Activated CD4-positive, alpha-beta T cell treated with anti-CD3 and anti-CD28 coated beads for 36 hours (primary cell): ENCODE data around the gene HDAC8. TPM values are rescaled to one million over a fixed set of nuclear protein-coding genes. Genes with fewer than 3 reads are reported as not detected.
"Not testable (repeated sequence)": the region's sequence is repeated elsewhere in the genome, so short reads cannot be mapped to it uniquely, and the experiment has no call there.

Source experiments
- ATAC-seq: fragments of 200-7000 bp; cut with Tn5 transposase; one replicate; pipeline ENCODE4 v1.10.0; 2021; ENCODE audit warnings: mild to moderate bottlenecking, moderate library complexity
- CTCF ChIA-PET: fragments of 350-600 bp; sonication (Branson Sonifier 250); formaldehyde crosslinking; loops from one replicate; lab custom pipeline; 2021; ENCODE audit warnings: antibody characterized with exemption; lab: Charles Lee
- POLR2A ChIA-PET: fragments of 350-600 bp; sonication (Branson Sonifier 250); formaldehyde crosslinking; loops from one replicate; lab custom pipeline; 2021; ENCODE audit warnings: antibody characterized with exemption, inconsistent platforms; lab: Charles Lee
- DNase-seq: peaks from one replicate; pipeline ENCODE4 v3.0.0-alpha.2; 2020
- H3K27ac Mint-ChIP-seq: one replicate; pipeline ENCODE4 v1.8.0; 2021; ENCODE audit warnings: mixed read lengths
- H3K27me3 Mint-ChIP-seq: one replicate; pipeline ENCODE4 v1.8.0; 2021; ENCODE audit warnings: mixed read lengths
- H3K36me3 Mint-ChIP-seq: one replicate; pipeline ENCODE4 v1.8.0; 2021; ENCODE audit warnings: low read depth, mixed read lengths
- H3K4me1 Mint-ChIP-seq: one replicate; pipeline ENCODE4 v1.8.0; 2021; ENCODE audit warnings: mixed read lengths
- H3K4me3 Mint-ChIP-seq: one replicate; pipeline ENCODE4 v1.8.0; 2021; ENCODE audit warnings: mild to moderate bottlenecking, moderate library complexity, mixed read lengths
- H3K9me3 Mint-ChIP-seq: one replicate; pipeline ENCODE4 v1.8.0; 2021; ENCODE audit warnings: low read depth, mixed read lengths
- intact Hi-C, 2 experiments: fragments of 100-400 bp; cut with DNase I in 1 of 2; cut with micrococcal nuclease in 1 of 2; formaldehyde crosslinking; loops; one replicate each; pipeline versions ENCODE4 v1.14.2 to v1.15.1; 2022 to 2024; cut with DNase I, micrococcal nuclease
- total RNA-seq, 2 experiments: library from RNA; stranded (reverse); gene quantifications; one replicate each; pipeline ENCODE4 v1.2.3, GENCODE V29; 2021

HDAC8 gene
- total RNA-seq, 2 experiments from 2014 or later, result 13.3 to 16.9 TPM

DNA sequence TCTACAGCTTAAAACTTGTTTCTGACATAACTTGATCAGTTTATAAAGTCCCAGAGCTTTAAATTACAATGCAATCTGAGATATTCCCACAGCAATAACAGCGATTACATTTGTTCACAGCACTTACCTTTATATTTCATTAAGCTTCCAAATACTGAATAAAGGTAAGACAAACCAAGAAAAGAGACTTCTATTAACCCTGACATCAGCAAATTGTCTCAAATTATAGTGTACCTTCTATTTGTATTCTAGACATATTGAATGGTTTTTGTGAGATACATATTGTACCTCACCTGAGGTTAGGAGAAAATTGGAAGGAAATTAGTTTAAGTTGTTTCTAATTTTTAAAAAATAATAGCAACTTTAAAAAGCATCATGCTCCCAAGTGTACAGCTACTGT, 111.9 kb downstream of the HDAC8 start:
- ChIA-PET CTCF (no interaction called here), POLR2A (no interaction called here)
- DNase-seq (no peak), ATAC-seq (no peak)
- intact Hi-C loops, result no loop called here
- Mint-ChIP-seq H3K36me3 (peaks cover 13% of the 10 kb centered on the region), H3K4me1 (no peaks in the 10 kb centered on the region), H3K27ac (no peak overlapping the region), H3K4me3 (no peak overlapping the region), H3K9me3 (no peaks in the 10 kb centered on the region), H3K27me3 (no peaks in the 10 kb centered on the region)

DNA sequence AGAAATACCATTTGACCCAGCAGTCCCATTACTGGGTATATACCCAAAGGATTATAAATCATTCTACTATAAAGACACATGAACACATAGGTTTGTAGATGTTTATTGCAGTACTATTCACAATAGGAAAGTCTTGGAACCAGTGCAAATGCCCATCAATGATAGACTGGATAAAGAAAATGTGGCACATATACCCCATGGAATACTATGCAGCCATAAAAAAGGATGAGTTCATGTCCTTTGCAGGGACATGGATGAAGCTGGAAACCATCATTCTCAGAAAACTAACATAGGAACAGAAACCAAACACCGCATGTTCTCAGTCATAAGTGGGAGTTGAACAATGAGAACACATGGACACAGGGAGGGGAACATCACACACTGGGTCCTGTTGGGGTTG, 123.6 kb downstream of the HDAC8 start:
- POLR2A ChIA-PET, ATAC-seq, H3K27ac Mint-ChIP-seq, H3K27me3 Mint-ChIP-seq, H3K4me1 Mint-ChIP-seq, H3K9me3 Mint-ChIP-seq, H3K4me3 Mint-ChIP-seq, intact Hi-C loops, CTCF ChIA-PET, DNase-seq: not testable (repeated sequence)
- H3K36me3 Mint-ChIP-seq, result peaks cover 36% of the 10 kb centered on the region

- H3K4me3 Mint-ChIP-seq, POLR2A ChIA-PET, CTCF ChIA-PET, H3K4me1 Mint-ChIP-seq, H3K27me3 Mint-ChIP-seq, DNase-seq, ATAC-seq, intact Hi-C loops, H3K9me3 Mint-ChIP-seq, H3K27ac Mint-ChIP-seq: not testable (repeated sequence)
- H3K36me3 Mint-ChIP-seq, result peaks cover 42% of the 10 kb centered on the region
Observed at GRCh38 chrX:72440764-72441163, 131.9 kb downstream of the HDAC8 start.

GRCh38 chrX:72436010-72436409, 136.6 kb downstream of the HDAC8 start:
- Mint-ChIP-seq H3K27me3 (no peaks in the 10 kb centered on the region), H3K4me3 (no peak overlapping the region), H3K36me3 (peaks cover 54% of the 10 kb centered on the region), H3K27ac (no peak overlapping the region), H3K9me3 (peaks cover 10% of the 10 kb centered on the region), H3K4me1 (no peaks in the 10 kb centered on the region)
- POLR2A ChIA-PET, result no interaction called here
- no peak for ATAC-seq
- intact Hi-C loops, result no loop called here
- CTCF ChIA-PET, result no interaction called here
- no peak for DNase-seq

DNA sequence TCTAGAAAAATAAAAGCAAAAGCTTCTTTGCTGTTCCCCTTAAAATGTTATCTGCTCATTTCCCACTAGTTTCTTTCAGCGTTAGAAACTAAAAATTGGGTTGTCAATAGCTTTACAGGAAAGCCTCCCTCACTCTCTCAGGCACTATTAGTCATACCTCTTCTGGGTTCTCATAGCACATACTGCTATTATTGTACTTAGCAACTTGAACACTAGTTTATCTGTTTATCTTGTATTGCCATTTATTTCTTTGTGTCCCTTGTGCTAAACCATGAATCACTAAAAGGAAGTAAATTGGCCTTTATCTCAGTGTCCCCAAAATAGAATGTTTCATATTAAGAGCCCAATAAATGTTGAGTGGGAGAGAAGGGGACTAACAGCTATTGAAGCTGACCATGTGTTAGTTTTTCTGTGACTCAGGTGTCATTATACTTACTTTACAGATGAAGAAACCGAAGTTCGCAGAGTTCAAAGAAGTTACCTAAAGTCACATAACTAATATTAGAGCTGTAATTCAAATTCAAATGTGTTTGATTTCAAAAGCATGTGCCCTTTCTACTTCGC, 142.2 kb downstream of the HDAC8 start:
- ATAC-seq (no peak), DNase-seq (no peak)
- POLR2A ChIA-PET, result no interaction called here
- intact Hi-C loops, result no loop called here
- Mint-ChIP-seq H3K4me3 (no peak overlapping the region), H3K27me3 (no peaks in the 10 kb centered on the region), H3K9me3 (peaks cover 5% of the 10 kb centered on the region), H3K36me3 (peaks cover 41% of the 10 kb centered on the region), H3K27ac (no peak overlapping the region), H3K4me1 (peaks cover 2% of the 10 kb centered on the region)
- CTCF ChIA-PET, result no interaction called here

GRCh38 chrX:72421797-72422196, 150.8 kb downstream of the HDAC8 start:
- Mint-ChIP-seq H3K36me3 (peaks cover 22% of the 10 kb centered on the region), H3K27ac (no peak overlapping the region), H3K4me1 (no peaks in the 10 kb centered on the region), H3K4me3 (no peak overlapping the region), H3K27me3 (no peaks in the 10 kb centered on the region), H3K9me3 (peaks cover 20% of the 10 kb centered on the region)
- ATAC-seq (no peak), DNase-seq (no peak)
- intact Hi-C loops, result no loop called here
- ChIA-PET CTCF (no interaction called here), POLR2A (no interaction called here)

GRCh38 chrX:72409993-72410392, 162.7 kb downstream of the HDAC8 start:
- peaks cover 4% of the 10 kb centered on the region for H3K9me3 Mint-ChIP-seq
- DNase-seq (no peak), ATAC-seq (no peak)
- H3K4me1 Mint-ChIP-seq, result no peaks in the 10 kb centered on the region
- H3K36me3 Mint-ChIP-seq, result peaks cover 20% of the 10 kb centered on the region
- ChIA-PET POLR2A (no interaction called here), CTCF (no interaction called here)
- intact Hi-C loops, result no loop called here
- no peak overlapping the region for H3K27ac Mint-ChIP-seq
- no peaks in the 10 kb centered on the region for H3K27me3 Mint-ChIP-seq
- no peak overlapping the region for H3K4me3 Mint-ChIP-seq

GRCh38 chrX:72408885-72409284, 163.8 kb downstream of the HDAC8 start:
- intact Hi-C loops, result no loop called here
- H3K4me1 Mint-ChIP-seq, result no peaks in the 10 kb centered on the region
- ChIA-PET POLR2A (no interaction called here), CTCF (no interaction called here)
- ATAC-seq (no peak), DNase-seq (no peak)
- H3K9me3 Mint-ChIP-seq, result peaks cover 4% of the 10 kb centered on the region
- H3K27me3 Mint-ChIP-seq, result no peaks in the 10 kb centered on the region
- H3K36me3 Mint-ChIP-seq, result peaks cover 15% of the 10 kb centered on the region
- H3K27ac Mint-ChIP-seq, result no peak overlapping the region
- H3K4me3 Mint-ChIP-seq, result no peak overlapping the region

GRCh38 chrX:72405136-72405535, 167.5 kb downstream of the HDAC8 start:
- ATAC-seq, intact Hi-C loops, H3K27ac Mint-ChIP-seq, CTCF ChIA-PET, DNase-seq, H3K27me3 Mint-ChIP-seq, H3K9me3 Mint-ChIP-seq, H3K4me3 Mint-ChIP-seq, H3K4me1 Mint-ChIP-seq, POLR2A ChIA-PET: not testable (repeated sequence)
- peaks cover 14% of the 10 kb centered on the region for H3K36me3 Mint-ChIP-seq

DNA sequence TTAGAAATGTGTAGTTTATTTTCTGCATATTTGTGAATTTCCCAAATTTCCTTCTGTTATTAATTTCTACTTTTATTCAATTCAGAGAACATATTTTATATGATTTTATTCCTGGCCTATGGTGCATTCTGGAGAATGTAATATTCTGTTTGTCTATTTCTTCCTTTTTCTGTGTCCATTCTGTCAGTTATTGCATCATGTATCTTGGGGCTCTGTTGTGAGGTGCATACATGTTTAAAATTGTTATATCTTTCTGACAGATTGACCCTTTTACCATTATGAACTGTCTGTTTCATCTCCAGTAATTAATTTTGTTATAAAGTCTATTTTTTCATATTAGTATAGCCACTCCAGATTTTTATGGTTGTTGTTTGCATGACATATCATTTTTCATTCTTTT, 170.0 kb downstream of the HDAC8 start:
- ATAC-seq (no peak), DNase-seq (no peak)
- no peaks in the 10 kb centered on the region for H3K4me1 Mint-ChIP-seq
- no peaks in the 10 kb centered on the region for H3K9me3 Mint-ChIP-seq
- ChIA-PET CTCF (no interaction called here), POLR2A (no interaction called here)
- H3K27ac Mint-ChIP-seq, result no peak overlapping the region
- intact Hi-C loops, result no loop called here
- H3K27me3 Mint-ChIP-seq, result no peaks in the 10 kb centered on the region
- no peak overlapping the region for H3K4me3 Mint-ChIP-seq
- peaks cover 5% of the 10 kb centered on the region for H3K36me3 Mint-ChIP-seq

GRCh38 chrX:72399816-72400215, 172.8 kb downstream of the HDAC8 start:
- Mint-ChIP-seq H3K4me3 (no peak overlapping the region), H3K27ac (no peak overlapping the region), H3K27me3 (no peaks in the 10 kb centered on the region), H3K36me3 (peaks cover 2% of the 10 kb centered on the region), H3K4me1 (no peaks in the 10 kb centered on the region), H3K9me3 (no peaks in the 10 kb centered on the region)
- DNase-seq (no peak), ATAC-seq (no peak)
- ChIA-PET POLR2A (no interaction called here), CTCF (interaction anchor here (0.6 kb wide), 1 partner anchor 380 kb away, joined by 3 read pairs; no protein-coding TSS in a partner anchor)
- intact Hi-C loops, result no loop called here

GRCh38 chrX:72396117-72396516, 176.5 kb downstream of the HDAC8 start:
- H3K27me3 Mint-ChIP-seq, result no peaks in the 10 kb centered on the region
- no peak overlapping the region for H3K27ac Mint-ChIP-seq
- no peaks in the 10 kb centered on the region for H3K9me3 Mint-ChIP-seq
- ChIA-PET CTCF (no interaction called here), POLR2A (no interaction called here)
- intact Hi-C loops, result no loop called here
- no peaks in the 10 kb centered on the region for H3K36me3 Mint-ChIP-seq
- DNase-seq (no peak), ATAC-seq (no peak)
- no peak overlapping the region for H3K4me3 Mint-ChIP-seq
- no peaks in the 10 kb centered on the region for H3K4me1 Mint-ChIP-seq

- no peaks in the 10 kb centered on the region for H3K27me3 Mint-ChIP-seq
- ChIA-PET POLR2A (no interaction called here), CTCF (no interaction called here)
- no peaks in the 10 kb centered on the region for H3K4me1 Mint-ChIP-seq
- H3K4me3 Mint-ChIP-seq, result no peak overlapping the region
- H3K27ac Mint-ChIP-seq, result no peak overlapping the region
- no peaks in the 10 kb centered on the region for H3K36me3 Mint-ChIP-seq
- intact Hi-C loops, result no loop called here
- no peak for ATAC-seq
- no peak for DNase-seq
- H3K9me3 Mint-ChIP-seq, result no peaks in the 10 kb centered on the region
Observed at GRCh38 chrX:72395237-72395636, 177.4 kb downstream of the HDAC8 start.
